HG03575 (cell line): ENCODE data around the gene VWA7.
"Not testable (repeated sequence)": the region's sequence is repeated elsewhere in the genome, so short reads cannot be mapped to it uniquely, and the experiment has no call there.

Experiments used
- ATAC-seq: cut with Tn5 transposase; IDR thresholded peaks from one replicate; pipeline ENCODE4 v1.9.1; 2021; ENCODE audit not compliant: unreplicated experiment, insufficient number of reproducible peaks, low FRiP score; ENCODE audit errors: extremely low read depth

Gene VWA7

GRCh38 chr6:31806470-31807272, 29.5 kb upstream of the VWA7 start, which contains the start of gene LSM2:
LSM2 (minus strand) TSS chr6:31806966; CDS start chr6:31806757, 209 bp downstream.
- no peak for ATAC-seq

- no peak for ATAC-seq
These were observed 28.9 kb upstream of the VWA7 start for GRCh38 chr6:31805939-31806469.

- ATAC-seq, result not testable (repeated sequence)
These were observed 24.2 kb upstream of the VWA7 start for GRCh38 chr6:31801031-31801927.

- no peak for ATAC-seq
These were observed 22.7 kb upstream of the VWA7 start for GRCh38 chr6:31799781-31800180.

GRCh38 chr6:31797588-31797987, 20.5 kb upstream of the VWA7 start:
- no peak for ATAC-seq

GRCh38 chr6:31796993-31797385, 19.9 kb upstream of the VWA7 start:
- no peak for ATAC-seq

GRCh38 chr6:31795616-31796298, 18.6 kb upstream of the VWA7 start, which contains the start of gene VARS1:
VARS1 (minus strand) TSS chr6:31795752; CDS start chr6:31795217, 535 bp downstream.
- no peak for ATAC-seq

GRCh38 chr6:31794866-31795615, 17.9 kb upstream of the VWA7 start:
- no peak for ATAC-seq

GRCh38 chr6:31794294-31794865, 17.3 kb upstream of the VWA7 start:
- no peak for ATAC-seq

GRCh38 chr6:31793927-31794245, 16.8 kb upstream of the VWA7 start:
- ATAC-seq, result not testable (repeated sequence)

GRCh38 chr6:31792761-31793171, 15.6 kb upstream of the VWA7 start:
- ATAC-seq, result no peak

GRCh38 chr6:31792090-31792374, 14.9 kb upstream of the VWA7 start:
- no peak for ATAC-seq

GRCh38 chr6:31791324-31792089, 14.4 kb upstream of the VWA7 start:
- no peak for ATAC-seq

GRCh38 chr6:31785475-31785874, 8.3 kb upstream of the VWA7 start:
- no peak for ATAC-seq

- no peak for ATAC-seq
These were observed 7.2 kb upstream of the VWA7 start for GRCh38 chr6:31784098-31784925.

GRCh38 chr6:31782126-31782855, 5.2 kb upstream of the VWA7 start:
- ATAC-seq, result no peak
